Fibroblast of villous mesenchyme (primary cell): ENCODE measurements around the gene CEP131. TPM values are rescaled to one million over a fixed set of nuclear protein-coding genes. Genes with fewer than 3 reads are reported as not detected.
A peak's percentile ranks its signal among the peaks of the same experiment; 100 is the strongest.

ENCODE experiments used
- DNase-seq: peaks from one replicate; pipeline ENCODE4 v3.0.0-alpha.2; 2010; ENCODE audit warnings: low read depth
- H3K4me3 ChIP-seq: 2 replicates; pipeline ENCODE4 v1.5.1; 2011; ENCODE audit warnings: low read depth, mild to moderate bottlenecking, low read length
- total RNA-seq: library from RNA; depleted of rRNA; stranded (reverse); fragments of >200 nt; gene quantifications from 2 replicates; pipeline ENCODE4 v1.2.3, GENCODE V29; 2012
- TF ChIP-seq, protein P1 (sequence below): IDR thresholded peaks from 2 replicates; pipeline ENCODE4 v1.5.1; 2012; ENCODE audit warnings: low read depth, mild to moderate bottlenecking, low read length; ENCODE audit not compliant: insufficient read depth

CEP131 gene
- total RNA-seq: 9.9 and 10.3 TPM in 2 replicates

DNA sequence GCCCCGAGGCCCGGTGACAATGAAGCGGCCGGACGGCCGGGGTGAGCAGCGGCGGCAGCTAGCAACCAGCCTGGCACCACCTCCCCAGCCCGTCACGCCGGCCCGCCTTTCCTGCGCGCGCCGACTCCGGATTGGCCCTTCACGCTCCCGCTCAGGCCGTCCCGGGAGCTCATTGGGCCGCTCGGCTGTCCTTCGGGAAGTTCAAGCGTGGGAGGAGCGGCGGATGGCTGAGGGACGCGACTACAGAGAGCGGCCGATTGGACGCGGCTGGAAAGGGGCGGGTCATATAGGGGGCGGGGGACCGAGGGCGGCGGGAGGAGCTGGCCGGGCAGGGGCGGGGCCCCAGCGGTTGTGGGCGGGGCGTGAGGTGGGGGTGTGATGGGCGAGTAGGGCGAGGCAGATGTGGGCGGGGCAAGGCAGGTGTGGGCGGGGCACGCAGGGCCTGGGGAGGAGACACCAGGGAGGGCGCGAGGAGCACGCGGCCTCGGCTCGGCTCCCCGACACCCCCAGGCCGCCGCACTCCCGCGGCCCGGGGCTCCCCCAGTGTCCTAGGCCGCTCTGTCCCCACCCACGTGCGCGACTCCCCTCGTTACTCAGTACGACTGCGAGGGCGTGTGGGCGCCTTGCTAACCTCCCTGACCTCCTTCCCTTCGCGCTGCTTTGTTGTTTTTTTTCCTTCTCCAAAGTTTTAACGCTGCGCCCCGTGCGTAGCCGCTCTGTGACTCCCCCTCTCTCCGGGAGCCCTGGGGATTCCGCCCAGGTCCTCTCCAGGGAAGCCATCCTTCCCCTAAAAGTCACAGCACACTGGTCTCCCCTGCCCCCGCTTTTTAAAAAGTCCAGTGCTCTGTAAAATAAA lies at the start of gene CEP131:
Gene CEP131 (minus strand): TSS at position 60 of the 856 bp plus-strand sequence. CDS start 2,909 bp downstream, outside the sequence.
- H3K4me3 ChIP-seq: peak within 1 kb of the TSS; percentile 73
- DNase-seq: peak; percentile 98
- TF ChIP-seq, protein P1, sequence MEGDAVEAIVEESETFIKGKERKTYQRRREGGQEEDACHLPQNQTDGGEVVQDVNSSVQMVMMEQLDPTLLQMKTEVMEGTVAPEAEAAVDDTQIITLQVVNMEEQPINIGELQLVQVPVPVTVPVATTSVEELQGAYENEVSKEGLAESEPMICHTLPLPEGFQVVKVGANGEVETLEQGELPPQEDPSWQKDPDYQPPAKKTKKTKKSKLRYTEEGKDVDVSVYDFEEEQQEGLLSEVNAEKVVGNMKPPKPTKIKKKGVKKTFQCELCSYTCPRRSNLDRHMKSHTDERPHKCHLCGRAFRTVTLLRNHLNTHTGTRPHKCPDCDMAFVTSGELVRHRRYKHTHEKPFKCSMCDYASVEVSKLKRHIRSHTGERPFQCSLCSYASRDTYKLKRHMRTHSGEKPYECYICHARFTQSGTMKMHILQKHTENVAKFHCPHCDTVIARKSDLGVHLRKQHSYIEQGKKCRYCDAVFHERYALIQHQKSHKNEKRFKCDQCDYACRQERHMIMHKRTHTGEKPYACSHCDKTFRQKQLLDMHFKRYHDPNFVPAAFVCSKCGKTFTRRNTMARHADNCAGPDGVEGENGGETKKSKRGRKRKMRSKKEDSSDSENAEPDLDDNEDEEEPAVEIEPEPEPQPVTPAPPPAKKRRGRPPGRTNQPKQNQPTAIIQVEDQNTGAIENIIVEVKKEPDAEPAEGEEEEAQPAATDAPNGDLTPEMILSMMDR: no peak

DNA sequence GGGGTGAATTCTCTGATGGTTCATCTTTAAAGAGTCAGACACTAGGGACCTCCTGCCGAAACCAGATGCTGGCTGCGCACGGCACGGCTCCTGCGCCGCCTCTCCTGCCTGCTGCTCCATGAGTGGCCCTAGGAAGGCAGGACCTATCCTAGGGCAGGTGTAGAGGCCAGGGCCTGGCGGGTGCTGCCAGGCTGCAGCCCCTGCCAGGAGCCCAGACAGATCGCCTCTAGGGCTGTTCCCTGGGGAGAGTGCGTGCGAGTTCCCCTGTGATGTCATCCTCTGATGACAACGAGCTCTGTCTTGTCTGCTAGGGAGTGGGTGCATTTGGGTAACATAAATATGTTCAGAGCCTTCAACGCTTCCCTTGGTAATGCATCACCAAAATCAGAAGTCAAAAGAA lies 48.5 kb upstream of the CEP131 start:
- TF ChIP-seq, protein P1: no peak
- H3K4me3 ChIP-seq: no peak overlapping the region
- no peak for DNase-seq

DNA sequence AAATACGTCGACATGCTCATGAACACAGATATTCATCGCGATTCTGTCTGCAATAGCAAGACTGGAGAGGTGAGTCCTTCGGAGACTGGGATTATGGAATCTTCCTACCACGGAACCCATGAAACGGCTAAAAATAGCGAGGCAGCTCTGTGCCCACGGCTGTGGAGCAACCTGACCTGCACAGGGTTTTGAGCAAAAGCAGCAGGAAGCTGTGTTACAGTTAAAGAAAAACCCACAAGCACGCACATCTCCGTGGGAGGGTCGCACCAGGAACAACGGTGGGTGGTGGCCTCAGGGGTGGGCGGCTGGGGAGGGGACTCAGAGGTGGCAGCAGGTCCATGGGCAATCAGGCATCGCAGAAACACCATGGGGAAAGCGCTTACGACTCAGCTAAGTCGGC lies 47.5 kb upstream of the CEP131 start:
- TF ChIP-seq, protein P1: no peak
- no peak for DNase-seq
- H3K4me3 ChIP-seq: no peak overlapping the region

DNA sequence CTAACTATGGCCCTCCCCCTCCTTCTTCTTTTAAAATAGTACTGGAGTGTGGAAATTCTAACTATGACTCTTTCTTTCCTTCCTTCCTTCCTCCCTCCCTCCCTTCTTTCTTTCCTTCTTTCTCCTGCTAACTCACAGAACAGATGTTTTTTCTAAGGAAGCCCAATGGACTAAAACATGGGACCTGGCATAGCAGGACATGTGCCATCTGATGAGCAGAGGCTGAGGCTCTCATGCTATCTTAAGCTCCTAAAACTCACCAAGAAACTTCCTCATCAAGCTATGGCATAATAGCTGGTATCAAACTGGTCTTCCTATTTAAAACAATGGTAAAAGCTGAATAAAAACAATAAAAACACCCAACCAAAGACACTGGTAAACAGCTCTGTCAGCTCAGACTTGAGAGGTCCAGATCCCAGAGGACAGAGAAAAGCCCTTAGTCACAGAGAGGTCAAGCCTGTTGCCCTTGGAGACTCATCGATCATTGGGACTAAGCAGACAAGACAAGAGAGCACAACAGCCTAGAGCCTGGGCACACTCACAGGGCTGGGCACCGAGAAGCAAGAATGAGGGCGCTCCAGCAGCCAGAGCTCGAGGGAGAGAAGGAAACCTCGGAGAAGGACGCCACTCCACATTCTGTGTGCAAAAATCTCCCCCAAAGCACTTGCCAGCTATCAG lies 44.8 kb upstream of the CEP131 start:
- H3K4me3 ChIP-seq: no peak overlapping the region
- DNase-seq: no peak
- TF ChIP-seq, protein P1: no peak

DNA sequence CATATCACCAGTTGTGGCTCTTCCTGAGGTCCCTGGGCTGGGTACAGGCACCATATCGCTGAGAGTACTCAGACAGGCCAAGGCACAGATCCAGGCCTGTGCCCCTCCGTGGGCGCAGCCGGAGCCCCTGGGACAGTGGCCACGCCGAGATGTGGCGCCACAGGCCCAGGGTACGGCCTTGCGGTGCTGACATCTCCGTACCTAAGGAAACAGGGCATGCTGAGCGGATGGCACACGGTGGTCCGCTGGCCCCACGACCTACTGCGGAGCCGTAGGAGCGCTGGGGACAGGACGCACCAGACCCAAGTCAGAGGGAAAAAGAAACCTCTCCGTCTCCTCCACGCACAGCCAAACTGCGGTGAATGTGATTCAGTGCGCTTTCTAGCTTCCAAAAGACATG lies 42.8 kb upstream of the CEP131 start:
- H3K4me3 ChIP-seq: no peak overlapping the region
- TF ChIP-seq, protein P1: no peak
- DNase-seq: no peak

DNA sequence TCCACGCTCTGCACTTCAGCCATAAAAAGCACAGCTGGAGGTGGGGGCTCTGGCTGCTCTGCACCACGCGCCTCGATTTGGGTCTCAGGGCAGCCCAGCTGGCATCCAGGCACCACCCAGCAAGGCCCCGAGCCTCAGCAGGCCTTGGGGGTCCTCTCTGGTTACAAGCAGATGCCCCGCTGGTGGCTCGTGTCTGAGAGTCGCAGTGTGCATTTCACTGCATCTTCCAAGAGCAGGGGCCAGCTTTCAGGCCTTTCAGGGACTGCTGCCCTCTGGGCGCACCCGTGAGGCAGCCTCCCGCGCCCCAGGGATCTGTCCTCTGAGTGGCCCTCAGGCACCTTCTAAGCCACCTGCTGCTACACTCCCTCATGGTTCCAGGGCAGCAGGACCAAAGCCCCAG lies 41.9 kb upstream of the CEP131 start:
- H3K4me3 ChIP-seq: no peak overlapping the region
- DNase-seq: no peak
- TF ChIP-seq, protein P1: no peak
